DMS114 treated with DMSO at 0.1 percent for 48 hours (cell line): ENCODE data around the gene TTLL9.

Source experiments
- DNase-seq: peaks from one replicate; lab custom pipeline; 2025; ENCODE audit not compliant: unreplicated experiment; lab: John Stamatoyannopoulos, UW

The TTLL9 gene

DNA sequence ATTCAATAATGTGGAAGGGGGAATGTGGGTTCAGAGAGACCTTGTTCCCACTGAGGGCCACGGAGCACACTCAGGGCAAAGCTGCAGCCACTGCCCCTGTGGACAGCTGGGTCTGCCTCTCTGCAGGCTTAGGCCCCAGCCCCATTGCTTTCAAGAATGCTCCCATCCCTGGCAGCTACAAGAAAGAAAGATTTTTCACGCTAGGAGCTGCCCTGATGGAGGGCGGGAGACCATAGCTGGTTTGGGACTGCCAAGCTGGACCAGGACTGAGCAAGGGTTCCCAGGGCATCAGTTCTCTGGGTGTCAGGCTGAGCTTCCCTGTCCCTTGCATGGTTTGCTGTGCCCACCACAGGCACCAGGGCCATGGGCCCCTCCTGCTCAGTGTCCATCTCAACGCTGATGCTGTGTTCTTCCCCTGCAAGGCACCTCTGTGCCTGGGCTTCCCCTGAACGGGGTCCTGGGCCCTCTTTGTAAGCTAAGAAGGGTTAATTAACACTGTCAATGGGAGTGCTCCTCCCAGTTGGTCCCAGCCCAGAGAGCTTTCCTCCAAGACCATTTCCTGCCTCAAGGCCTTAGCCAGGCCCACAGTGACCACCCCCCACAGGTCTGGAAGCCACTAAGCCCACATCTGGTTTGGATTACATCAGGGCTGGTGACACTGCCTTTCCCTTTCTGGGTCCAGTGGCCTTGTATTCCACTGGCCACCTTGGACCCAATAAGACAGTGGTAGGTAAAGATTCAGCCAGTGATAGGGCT lies 33.4 kb upstream of the TTLL9 start:
- no peak for DNase-seq

DNA sequence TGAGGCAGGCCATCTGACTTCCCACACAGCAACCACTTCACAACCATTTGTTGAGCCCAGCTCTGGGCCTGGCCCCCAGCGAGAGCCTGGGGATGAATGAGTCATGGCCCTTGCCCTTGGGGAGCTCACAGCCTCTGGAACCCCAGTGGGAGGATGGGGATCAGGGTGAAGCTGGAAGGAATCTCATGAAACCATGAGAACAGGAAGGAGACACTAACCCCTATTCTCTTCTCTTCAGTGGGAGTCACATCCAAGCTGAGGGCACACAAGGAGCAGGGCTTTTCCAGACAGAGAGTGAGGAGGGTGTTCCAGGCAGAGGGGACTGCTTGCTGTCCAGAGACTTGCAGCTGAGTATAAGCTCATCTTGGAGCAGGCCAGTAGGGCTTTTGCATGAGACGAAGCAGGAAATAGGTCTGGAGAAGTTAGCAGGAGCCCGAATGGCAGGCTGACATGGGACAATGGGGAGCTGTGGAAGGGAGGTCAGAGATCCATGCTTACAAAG lies 32.5 kb upstream of the TTLL9 start:
- no peak for DNase-seq

DNA sequence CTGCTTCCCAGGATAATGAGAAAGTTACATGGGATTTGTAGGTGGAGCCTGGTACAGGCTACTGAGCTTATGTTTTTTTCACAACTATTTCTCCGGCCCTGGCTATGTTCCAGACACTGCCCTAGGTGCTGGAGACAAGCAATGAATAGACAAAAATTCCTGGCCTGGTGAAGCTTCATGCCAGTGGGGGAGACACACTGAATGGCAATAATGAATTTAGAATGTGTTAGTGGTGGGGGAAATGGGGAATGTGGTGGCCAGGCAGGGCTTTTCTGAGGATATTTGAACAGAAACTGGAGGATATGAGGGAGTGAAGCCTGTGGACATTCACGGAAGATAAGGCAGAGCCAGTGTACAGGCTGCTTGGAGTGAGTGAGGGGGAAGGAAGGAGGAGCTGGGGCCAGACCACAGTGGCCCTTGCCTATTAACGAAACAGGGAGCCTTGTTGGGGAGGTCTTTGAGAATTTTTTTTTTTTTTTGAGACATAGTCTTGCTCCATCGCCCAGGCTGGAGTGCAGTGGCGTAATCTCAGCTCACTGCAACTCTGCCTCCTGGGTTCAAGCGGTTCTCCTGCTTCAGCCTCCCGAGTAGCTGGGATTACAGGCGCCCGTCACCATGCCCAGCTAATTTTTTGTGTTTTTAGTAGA lies 31.7 kb upstream of the TTLL9 start:
- no peak for DNase-seq

DNA sequence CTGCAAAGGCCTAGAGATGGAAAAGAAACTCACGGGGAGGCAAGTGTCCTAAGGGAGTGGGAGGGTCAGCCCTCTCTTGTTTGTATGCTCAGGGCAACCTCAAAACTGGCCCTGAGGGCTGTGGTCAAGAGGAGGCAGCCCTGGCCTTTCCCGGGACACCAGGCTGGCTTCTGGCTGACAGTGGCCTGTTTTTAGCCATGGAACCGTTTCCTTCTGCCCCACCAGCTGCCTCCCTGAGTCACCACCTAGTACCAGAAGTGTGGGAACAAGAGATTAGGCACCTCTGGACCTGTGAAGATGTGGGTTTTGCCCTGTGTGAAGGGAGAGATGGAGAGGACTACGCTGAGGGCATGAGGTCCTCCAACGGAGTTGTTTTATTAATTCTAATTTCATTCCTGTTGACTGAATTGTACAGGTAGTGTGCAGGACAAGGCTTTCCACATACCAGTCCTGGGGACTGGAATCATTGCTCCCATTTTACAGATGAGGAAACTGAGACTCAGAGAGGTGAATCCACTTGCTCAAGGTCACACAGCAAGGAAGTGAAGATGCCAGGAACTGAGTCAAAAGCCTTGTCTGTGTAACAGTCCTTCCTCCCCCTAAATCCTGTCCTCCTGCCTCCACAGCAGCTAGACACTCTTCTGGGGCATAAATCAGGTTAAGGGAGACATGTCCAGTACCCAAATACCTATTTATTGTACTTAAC lies 30.5 kb upstream of the TTLL9 start:
- no peak for DNase-seq

DNA sequence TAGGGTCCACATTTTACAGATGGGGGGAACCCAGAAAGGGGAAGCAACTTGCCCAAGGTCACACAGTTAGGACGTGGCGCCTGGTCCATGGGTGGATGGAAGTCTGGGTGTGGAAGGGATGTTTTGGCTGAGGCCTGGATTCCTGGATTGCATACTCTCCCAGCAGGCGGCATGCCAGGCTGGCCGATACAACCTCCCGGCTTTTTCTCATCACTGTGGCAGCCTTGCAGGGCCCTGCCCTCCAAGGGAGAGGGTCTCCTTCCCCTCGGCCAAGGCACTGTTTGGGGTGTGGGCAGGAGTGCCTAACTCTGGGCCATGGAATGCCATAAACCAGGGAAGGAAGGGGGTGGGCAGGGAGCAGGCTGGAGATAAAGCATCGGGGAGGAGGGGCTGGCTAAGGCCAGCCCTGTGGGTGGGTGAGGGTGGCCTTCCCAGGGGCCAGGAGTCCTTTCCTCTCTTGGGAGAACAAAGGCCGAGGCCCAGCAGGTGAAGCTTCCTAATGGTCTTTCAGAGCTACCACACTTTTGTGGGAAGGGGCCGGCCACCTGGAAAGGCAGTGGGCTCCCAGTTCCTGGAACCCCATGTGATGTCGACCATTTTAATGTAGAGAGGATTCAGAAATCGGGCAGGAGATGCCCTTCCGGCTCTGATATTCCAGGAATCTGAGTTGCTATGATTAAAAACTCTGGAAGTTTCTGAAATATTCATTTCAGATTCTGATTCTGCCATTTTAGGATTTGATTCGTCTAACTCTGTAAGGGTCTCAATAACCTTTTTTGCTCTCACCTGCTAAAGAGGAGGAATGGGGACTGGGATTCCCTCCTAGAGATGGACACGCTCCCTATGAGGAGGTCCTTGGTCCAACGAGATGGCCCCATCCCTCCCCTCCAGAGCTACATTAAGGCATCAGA lies 29.3 kb upstream of the TTLL9 start:
- no peak for DNase-seq

DNA sequence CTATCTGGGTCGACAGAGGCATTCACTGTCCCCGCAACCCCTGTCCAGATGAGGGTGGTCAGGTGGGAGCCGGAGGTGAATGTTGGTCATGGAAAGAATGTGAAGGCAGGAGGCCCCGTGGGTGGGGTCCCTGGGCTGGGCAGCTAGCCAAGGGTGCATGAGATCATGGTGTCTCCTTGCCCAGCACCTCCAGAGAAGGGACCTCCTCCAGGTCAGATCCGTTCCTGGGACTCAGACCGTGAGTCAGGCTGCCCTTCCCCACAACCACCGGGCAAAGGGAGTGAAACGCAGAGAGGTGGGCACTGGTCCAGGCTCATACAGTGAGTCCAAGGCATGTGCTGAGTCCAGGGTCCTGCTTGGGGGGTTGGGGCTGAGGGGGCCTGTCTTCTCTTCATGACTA lies 28.5 kb upstream of the TTLL9 start:
- DNase-seq, result no peak

DNA sequence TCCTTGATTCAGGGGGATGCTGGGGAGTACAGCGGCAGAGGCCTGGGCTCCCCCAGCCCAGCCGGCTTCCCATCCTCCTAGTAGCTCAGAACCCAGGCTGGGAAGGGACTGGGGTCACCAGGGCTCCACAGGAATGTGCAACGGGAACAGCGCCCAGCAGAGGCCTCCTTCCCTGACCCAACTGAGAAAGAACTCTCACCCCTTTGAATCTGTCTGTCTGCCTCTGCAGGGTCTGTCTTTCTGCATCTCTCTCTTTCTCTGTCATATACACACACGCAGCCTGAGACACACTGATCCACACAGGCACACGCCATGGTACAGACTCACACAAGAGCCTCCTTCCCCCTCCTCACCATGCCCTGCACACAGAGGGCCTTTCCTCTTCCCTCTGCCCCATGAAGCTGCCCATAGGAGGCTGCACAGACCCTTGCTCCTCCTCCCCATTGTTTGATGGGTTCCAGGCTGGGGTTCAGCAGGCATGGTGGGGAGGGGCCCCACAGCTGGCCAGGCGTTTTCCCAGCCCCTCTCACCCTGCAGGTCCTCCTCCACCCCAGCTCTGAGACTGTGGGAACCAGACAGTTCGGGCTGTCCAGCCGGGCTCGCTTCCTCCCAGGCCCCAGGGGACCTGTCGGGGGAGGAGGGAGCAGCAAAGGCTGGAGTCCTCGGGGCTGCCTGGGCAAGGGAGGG lies 27.8 kb upstream of the TTLL9 start:
- DNase-seq, result no peak

DNA sequence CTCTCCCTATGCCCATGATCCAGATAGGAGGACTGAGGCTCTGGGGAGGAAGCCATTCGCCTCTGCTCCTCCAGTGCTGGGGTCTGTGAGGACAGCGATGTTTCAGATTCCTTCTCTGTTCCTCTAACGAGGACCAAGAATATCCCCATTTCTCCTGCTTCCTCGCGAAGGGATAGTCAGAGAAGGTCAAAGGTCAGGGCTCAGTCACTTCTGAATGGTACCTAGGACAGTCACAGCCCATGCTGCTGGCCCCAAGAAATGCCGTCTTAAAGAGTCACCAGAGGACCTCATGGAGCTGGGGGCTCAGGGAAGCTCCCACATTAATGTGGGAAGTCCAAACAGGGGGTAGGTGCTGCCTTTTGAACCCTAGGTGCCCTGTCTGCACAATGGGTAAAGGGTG lies 27.1 kb upstream of the TTLL9 start:
- no peak for DNase-seq

DNA sequence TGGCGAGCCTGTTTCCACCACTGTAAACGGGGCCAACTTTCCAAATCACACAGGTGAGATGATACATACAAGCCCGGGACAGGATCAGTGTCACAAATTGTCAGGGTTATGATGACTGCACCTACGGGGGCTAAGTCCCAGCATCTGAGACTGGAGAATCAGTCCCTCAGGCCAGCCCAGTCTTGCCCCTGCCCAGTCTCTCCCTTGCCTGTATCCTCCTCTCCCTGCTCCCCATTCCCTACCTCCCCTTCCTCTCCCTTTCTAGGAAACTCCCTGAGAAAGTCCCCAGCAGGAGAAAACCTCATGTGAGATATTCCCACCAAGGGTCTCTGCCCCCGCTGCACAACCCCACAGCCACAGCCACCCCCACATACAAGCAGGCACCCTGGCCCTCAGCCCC lies 26.6 kb upstream of the TTLL9 start:
- no peak for DNase-seq

DNA sequence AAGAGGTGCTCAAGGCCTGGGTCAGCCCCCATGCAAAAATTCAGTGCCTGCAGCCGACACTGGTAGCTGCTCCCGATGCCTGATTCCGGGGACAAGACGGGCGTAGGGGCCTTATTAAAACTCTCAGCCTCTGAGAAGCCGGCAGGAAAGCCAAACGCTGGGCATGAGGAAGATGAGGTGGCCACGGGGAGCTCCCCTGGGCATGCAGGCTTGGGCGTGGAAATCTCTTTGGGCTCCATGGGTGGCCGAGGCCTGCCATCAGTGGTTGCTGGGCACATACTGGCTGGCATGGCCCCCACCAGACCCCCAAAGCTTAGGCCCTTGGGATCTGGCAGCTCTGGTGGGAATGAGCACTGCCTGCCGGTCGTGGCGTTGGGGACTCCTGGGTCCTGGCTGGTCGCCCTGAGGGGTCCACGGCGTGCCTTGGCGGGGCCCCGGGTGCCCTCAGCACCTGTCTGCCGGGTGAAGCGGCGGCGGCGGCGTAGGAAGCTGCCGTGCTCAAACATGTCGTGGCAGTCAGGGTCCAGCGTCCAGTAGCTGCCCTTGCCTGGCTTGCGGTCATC lies 25.6 kb upstream of the TTLL9 start:
- no peak for DNase-seq

DNA sequence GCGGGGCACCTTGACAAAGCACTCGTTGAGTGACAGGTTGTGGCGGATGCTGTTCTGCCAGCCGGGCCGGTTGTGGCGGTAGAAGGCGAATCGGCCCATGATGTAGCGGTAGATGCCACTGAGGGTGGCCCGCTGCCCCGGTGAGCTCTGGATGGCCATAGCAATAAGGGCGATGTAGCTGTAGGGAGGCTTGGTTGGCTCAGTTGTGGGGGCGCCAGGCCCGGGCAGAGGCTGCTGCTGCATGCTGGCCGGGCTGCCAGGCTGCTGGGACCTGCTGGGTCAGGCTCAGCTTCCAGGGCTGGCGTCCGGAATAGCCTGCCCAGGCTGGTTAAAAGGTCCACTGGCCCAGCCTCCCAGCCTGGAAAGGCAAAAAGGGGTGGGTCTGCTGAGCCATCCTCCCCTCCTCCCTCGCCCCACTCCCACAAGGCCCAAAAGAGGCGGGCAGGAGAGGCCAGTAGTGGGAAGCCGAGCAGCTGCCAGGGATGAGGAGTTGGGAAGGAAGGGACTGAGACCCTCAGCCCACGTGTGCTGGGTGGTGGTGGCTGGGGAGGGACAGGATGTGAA lies 25.1 kb upstream of the TTLL9 start, which contains the start of gene FOXS1:
Gene FOXS1, minus strand, starts transcription at position 305 of the 564 bp plus-strand sequence. Its CDS starts 62 bp downstream, at position 243.
- DNase-seq, result no peak

DNA sequence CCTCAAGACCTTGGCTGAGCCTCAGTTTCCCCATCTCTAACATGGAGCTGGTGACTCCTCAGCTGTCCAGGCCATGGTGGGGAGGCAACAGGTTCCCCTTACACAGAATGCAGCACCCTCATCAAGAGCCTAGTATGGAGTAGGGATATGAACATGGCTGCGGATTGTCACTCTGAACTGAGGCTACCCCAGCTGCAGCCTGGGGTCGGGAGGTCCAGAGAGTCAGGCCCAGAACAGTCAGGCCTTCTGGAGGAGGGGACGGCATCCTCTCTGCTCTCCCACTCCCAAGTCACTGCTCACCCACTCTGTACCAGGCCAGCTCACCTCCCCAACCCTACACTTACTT lies 23.7 kb upstream of the TTLL9 start:
- no peak for DNase-seq

DNA sequence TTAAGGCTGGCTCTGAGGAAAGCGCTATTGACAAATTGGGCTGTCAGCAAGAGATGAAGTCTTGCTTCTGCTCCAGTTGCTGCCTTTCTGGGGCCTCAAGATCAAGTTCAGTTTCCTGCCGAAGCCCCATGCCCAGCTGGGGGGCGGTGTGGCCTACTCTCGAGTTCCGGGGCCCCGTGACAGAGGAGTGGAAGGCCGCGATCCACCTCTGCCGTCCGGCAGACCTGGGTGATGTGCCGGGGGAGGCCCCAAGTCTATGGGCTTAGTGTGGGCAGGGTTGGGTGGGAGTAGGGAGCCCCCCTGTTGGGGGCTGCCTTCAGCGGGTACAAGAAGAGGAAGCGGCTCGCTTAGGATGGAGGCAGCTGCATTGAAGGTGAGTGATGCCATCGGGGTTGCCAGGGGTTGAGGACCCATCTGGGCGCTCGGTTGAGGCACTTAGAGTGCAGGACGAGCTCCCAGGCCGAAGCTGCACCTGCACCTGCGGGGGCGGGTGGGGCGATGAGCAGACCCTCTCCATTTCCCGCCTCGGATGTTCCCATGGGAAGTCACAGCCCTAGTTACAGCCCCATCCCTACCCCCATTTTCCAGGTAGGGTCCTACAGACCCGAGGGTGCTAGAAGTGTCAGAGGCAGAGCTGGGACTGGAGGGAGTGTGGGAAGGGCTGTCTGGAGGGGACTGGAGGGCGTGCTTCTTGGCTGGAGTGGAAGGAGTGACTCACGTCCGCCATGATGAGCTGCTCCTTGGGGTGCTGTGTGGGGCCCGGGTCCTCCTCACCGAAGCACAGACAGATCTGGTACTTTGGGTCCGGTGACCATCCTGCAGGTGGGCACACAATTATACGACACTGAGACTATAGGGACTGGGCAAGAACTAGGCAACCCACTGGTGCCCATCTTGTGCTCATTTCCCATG lies 22.1 kb upstream of the TTLL9 start:
- no peak for DNase-seq

DNA sequence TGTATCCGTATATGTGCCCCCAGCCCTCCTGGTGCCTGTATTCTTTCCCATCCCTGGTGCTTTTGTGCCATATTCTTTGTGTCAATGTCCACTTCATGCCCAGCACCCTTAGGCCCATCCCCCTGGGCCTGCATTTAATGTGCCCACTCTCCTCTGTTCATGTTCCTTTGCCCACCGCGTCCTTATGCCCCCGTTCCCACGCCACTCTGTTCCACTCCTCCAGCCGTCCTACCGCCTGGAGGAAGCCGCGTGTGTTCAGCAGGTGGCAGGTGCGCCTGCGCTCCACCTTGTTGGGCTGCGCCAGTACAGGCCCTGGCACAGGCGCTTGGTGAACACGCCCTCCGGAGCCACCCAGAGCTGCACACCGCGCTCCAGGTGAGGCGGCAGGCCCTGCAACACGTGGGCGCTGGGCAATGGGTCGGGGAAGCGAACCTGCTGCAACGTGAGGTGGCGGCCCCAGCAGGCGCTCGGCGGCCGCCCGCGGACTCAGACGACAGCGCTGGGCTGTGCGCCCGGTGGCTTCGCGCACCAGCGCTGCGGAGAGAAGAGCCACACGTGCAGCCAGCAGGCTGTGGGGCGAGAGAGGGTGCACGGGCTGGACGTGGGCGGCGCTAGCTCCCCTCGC lies 21.0 kb upstream of the TTLL9 start:
- no peak for DNase-seq

DNA sequence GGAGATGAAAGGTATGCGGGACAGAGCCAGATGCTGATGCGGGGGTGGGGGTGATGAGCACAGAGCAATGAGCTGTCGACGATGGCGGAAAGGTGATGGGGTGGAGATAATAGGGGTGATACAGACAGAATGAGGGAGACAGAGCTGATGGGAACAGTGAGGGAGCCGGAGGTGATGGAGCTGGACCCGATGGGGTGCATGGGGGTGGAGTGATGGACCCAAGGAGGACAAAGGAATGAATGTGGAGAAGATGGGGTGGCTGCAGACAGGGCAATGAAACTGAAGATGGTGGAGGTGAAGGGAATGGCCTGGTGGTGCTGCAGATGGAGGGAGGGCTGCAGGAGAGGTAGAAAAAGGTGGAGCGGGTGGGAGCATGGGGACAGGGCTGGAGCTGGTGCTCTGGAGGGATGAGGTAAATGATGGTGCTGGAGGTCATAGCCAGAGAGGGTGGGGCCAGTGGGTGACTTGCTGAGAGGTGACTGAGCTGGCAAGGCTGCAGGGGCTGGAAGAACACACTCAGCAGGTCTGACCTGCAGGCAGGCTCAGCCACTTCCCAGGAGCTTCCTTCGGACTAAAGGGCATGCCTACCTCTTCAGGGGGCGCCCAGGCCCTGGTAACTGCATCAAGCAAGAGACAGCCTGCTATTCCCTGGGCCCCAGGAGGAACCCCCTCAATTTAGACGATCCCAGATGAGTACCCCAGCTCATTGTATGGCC lies 19.0 kb upstream of the TTLL9 start:
- DNase-seq, result no peak

DNA sequence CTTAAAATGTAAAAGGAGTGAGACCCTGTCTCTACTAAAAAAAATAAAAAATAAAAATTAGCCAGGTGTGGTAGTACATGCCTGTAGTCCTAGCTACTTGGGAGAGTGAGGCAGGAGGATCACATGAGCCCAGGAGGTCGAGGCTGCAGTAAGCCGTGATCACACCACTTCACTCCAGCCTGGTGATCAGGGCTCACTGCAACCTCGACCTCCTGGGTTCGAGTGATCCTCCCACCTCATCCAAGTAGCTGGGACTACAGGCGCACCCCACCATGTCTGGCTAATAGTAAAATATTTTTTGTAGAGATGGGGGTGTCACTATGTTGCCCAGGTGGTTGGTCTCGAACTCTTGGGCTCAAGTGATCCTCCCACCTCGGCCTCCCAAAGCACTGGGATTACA lies 17.0 kb upstream of the TTLL9 start:
- no peak for DNase-seq

DNA sequence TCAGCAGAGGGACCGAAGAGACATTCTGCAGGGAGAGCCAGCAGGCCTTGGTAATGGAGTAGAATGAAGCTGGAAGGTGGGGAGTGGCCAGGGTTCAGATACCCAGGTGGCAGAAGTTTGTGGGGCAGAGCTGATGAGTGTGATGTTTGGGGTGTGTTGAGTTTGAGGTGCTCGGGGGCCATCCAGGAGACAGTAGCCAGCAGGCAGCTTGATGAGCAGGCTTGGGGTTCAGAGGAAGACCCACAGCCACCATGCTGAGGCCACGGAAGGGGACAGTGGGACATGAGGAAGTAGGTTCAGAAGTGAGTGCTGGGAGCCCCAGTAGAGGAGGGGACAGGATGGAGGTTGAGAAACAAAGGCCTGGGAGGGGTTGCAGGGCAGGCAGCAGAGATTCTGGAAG lies 13.9 kb upstream of the TTLL9 start:
- no peak for DNase-seq
